Central memory CD8-positive, alpha-beta T cell (primary cell): ENCODE results near the gene LRRC57.

ENCODE experiments used
- ATAC-seq: fragments of 150-1000 bp; cut with Tn5 transposase; replicated peaks from 2 replicates; pipeline ENCODE4 v1.10.0; 2022; ENCODE audit warnings: mild to moderate bottlenecking, moderate FRiP score, moderate number of reproducible peaks; ENCODE audit not compliant: poor library complexity, severe bottlenecking; ENCODE audit errors: extremely low read depth
- DNase-seq, 2 donors: peaks; one replicate each; pipeline ENCODE4 v3.0.0; 2021; ENCODE audit warnings: low spot score in 2 of 2
- H3K27ac Mint-ChIP-seq: one replicate; pipeline ENCODE4 v1.8.0; 2022; ENCODE audit warnings: low read depth, mild to moderate bottlenecking, moderate library complexity, mixed read lengths
- H3K27me3 Mint-ChIP-seq: one replicate; pipeline ENCODE4 v1.8.0; 2022; ENCODE audit warnings: mixed read lengths
- H3K36me3 Mint-ChIP-seq: one replicate; pipeline ENCODE4 v1.8.0; 2022; ENCODE audit warnings: mild to moderate bottlenecking, moderate library complexity, mixed read lengths; ENCODE audit not compliant: insufficient read depth
- H3K4me1 Mint-ChIP-seq: one replicate; pipeline ENCODE4 v1.8.0; 2022; ENCODE audit warnings: mixed read lengths
- H3K4me3 Mint-ChIP-seq: one replicate; pipeline ENCODE4 v1.8.0; 2022; ENCODE audit warnings: mild to moderate bottlenecking, moderate library complexity, mixed read lengths
- H3K9me3 Mint-ChIP-seq: one replicate; pipeline ENCODE4 v1.8.0; 2022; ENCODE audit warnings: mixed read lengths

Gene LRRC57

DNA sequence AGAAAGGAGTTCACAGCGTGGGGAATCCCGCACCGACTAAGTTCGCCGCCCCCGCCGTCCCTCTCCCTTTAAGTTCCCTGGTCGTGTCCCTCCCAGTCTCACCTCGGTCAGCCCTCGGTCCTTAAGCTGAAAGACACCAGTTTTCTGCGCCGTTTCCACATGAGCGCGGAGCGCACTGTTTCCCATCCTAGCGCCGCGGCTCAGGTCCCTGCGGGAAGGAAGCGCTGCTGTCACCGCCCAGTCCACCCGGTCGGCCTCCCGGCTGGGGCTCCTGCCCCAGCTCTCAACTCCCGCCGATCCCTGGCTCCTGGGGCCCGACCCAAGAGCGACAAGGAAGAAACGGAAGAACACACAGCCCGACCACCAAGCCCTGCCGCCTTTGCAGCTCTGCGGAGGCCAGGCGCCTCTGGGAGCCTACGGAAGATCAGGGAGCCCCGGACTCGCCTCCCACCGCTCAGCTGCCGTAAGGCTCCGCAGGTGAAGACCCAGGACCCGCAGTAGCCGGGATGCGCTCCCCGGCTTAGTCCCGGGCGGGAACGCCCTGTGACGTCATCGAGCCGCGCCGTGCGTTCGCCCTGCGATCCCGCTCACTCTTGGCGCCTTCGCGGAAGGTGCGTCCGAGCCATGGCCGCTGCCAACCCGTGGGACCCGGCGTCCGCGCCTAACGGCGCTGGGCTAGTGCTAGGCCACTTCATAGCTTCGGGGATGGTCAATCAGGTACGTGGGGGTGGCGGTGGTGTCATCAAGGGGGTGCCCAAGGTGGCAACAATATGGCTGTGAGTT is at the start of gene LRRC57, which contains the start of gene HAUS2:
TSS of gene LRRC57 (minus strand) at position 545 of the 783 bp plus-strand sequence. CDS start at position 186, 359 bp downstream.
TSS of gene HAUS2 (plus strand) at position 590 of the 783 bp plus-strand sequence. CDS start at position 625, 35 bp downstream.
- H3K27me3 Mint-ChIP-seq: no peaks in the 10 kb centered on the region
- DNase-seq (peak; percentile 76 to 79), ATAC-seq (peak; percentile 80)
- H3K4me1 Mint-ChIP-seq: peaks cover 42% of the 10 kb centered on the region
- H3K27ac Mint-ChIP-seq: peak within 1 kb of the TSS; percentile 97
- H3K9me3 Mint-ChIP-seq: no peaks in the 10 kb centered on the region
- H3K36me3 Mint-ChIP-seq: peaks cover 27% of the 10 kb centered on the region
- peak within 1 kb of the TSS; percentile 90 for H3K4me3 Mint-ChIP-seq

DNA sequence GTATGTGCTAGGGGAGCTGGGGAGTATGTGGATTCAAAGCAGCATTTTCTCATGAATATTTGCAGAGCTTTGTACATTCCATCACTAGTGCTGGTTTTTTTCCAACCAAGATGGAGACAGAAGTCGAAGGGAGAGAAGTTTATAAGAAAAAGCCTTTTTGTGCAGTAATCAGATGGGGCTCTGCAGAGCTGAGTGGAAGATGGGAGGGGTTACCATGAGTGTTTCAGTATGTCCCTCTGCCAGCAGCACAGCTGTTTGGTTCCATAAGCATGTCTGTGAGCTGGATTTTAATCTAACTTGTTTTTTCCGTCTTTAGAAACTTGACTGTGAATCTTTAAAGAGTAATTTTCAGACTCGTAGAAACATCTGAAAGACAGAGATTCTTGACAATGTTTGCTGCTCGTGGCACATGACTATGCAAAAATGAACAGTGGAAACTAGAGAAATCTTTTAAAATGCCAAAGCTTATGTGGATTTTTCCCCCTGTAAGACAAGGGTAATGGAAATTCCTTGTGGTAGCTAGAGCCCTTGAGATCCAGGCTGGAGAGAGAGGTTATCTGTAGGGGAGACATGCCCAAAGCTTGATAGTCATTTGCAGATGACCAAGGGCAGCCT is 47.1 kb upstream of the LRRC57 start:
- no peaks in the 10 kb centered on the region for H3K27me3 Mint-ChIP-seq
- no peak overlapping the region for H3K27ac Mint-ChIP-seq
- ATAC-seq (no peak), DNase-seq (no peak)
- H3K9me3 Mint-ChIP-seq: no peaks in the 10 kb centered on the region
- no peaks in the 10 kb centered on the region for H3K4me1 Mint-ChIP-seq
- H3K36me3 Mint-ChIP-seq: peaks cover 2% of the 10 kb centered on the region
- H3K4me3 Mint-ChIP-seq: no peak overlapping the region

DNA sequence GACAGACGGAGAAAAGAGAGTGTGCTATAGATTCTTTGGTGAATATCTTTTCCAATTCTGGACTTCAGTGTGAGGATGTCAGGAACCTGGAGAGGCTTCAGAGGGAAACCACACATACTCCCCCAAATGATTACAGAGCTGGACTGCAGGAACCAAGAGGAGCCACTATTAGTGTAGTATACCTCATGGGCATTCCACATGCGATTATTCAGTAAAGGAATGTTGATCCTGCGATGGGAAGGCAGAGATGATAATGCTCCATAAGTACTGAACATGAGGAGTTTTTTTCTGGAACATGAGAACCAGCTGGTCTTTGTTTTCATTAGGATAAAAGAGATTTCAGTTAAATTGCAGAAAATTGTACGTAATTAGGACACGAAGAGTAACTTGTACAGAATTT is 45.5 kb upstream of the LRRC57 start:
- Mint-ChIP-seq H3K36me3 (peaks cover 2% of the 10 kb centered on the region), H3K4me1 (no peaks in the 10 kb centered on the region), H3K27me3 (no peaks in the 10 kb centered on the region), H3K4me3 (no peak overlapping the region), H3K27ac (no peak overlapping the region), H3K9me3 (no peaks in the 10 kb centered on the region)
- DNase-seq: no peak
- no peak for ATAC-seq

DNA sequence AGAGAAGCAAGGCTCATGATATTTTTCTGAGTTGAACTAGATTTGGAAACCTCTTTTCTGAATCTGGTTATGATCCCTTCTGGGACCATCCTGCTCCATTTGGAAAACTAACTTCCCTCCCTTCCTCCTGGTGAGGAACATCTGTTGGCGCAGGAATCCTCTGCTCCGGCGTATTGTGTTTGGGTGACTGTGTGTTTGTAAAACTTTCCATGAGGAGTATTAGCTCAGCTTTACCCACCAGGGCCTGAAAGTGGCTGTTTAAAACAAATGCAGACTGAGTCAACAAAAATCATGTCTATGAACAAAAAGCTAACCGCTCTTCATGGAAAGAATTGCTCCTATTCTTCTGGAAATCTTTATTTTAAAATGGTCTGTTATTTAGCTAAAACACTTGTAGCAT is 44.5 kb upstream of the LRRC57 start:
- no peak for DNase-seq
- H3K4me1 Mint-ChIP-seq: no peaks in the 10 kb centered on the region
- H3K27me3 Mint-ChIP-seq: no peaks in the 10 kb centered on the region
- no peaks in the 10 kb centered on the region for H3K9me3 Mint-ChIP-seq
- ATAC-seq: no peak
- H3K36me3 Mint-ChIP-seq: peaks cover 2% of the 10 kb centered on the region
- no peak overlapping the region for H3K27ac Mint-ChIP-seq
- H3K4me3 Mint-ChIP-seq: no peak overlapping the region

DNA sequence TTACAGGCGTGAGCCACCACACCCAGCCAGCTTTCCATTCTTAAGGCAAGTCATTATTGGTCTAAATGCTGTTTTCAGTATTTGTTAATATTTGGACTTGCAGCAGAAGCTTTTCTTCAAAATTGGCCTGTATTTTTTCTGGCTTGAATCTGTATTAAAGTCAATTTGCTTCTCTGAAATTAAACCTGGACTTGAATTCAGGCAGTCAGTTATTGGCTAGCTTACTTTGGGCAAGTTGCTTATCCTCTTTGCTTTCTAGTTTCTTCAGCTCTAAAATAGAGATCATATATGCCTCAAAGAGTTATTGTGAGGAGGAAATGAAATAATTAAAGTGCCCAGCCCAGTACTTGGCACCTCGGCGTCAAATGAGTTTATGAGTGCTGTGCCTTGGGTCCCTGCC is 44.1 kb upstream of the LRRC57 start:
- ATAC-seq: no peak
- H3K36me3 Mint-ChIP-seq: peaks cover 2% of the 10 kb centered on the region
- H3K4me1 Mint-ChIP-seq: no peaks in the 10 kb centered on the region

DNA sequence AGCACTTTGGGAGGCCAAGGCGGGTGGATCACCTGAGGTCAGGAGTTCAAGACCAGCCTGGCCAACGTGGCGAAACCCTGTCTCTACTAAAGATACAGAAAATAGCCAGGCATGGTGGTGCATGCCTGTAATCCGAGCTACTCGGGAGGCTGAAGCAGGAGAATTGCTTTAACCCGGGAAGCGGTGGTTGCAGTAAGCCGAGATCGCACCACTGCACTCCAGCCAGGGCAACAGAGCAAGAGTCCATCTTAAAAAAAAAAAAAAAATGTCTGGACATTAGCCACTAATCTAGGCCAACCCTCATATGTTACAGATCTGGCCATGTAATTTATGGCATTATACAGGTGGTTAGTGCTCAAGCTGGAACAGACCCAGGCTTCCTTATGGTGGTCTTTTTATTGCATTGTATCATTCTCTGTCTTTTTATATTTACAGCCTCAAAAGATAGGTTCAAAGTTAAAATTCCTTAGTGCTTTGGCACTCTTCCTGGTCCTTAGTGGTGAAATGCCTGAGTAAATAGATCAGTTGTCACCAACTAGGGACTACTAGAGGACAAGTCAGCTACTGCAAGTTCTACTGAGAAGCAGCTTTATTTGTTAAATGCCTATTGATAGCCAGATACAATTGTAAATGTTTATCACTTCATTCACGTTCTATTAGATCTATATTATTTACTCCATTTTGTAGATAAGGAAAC is 42.8 kb upstream of the LRRC57 start:
- Mint-ChIP-seq H3K4me1 (no peaks in the 10 kb centered on the region), H3K4me3 (no peak overlapping the region), H3K36me3 (peaks cover 2% of the 10 kb centered on the region), H3K27ac (no peak overlapping the region), H3K9me3 (no peaks in the 10 kb centered on the region), H3K27me3 (no peaks in the 10 kb centered on the region)
- ATAC-seq (no peak), DNase-seq (no peak)

More for the DNA sequence above, 44.1 kb upstream of the LRRC57 start:
- Mint-ChIP-seq H3K4me3 (no peak overlapping the region), H3K9me3 (no peaks in the 10 kb centered on the region), H3K27ac (no peak overlapping the region), H3K27me3 (no peaks in the 10 kb centered on the region)
- DNase-seq: no peak

DNA sequence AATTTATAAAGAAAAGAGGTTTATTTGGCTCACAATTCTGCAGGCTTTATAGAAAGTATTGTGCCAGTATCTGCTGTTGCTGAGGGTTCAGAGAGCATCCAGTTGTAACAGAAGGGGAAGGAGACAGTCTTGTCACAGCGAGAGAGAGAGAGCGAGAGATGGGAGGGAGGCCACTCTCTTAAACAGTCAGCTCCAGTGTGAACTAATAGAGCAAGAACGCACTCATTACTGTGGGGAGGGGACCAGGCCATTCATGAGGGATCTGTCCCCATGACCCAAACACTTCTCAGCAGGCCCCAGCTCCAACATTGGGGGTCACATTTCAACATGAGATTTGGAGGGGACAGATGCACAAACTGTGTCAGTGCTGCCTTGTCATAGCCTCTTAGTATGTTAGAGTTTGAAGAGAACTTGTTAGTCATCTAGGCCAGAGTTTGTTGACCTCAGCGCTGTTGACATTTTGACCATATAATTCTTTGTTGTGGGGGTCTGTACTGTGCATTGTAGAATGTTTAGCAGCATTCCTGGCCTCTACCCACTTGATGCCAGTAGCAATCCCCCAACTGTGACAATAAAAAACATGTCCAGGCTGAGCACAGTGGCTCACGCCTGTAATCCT is 42.1 kb upstream of the LRRC57 start:
- Mint-ChIP-seq H3K4me1 (no peaks in the 10 kb centered on the region), H3K27ac (no peak overlapping the region), H3K27me3 (no peaks in the 10 kb centered on the region), H3K36me3 (peaks cover 2% of the 10 kb centered on the region), H3K4me3 (no peak overlapping the region), H3K9me3 (no peaks in the 10 kb centered on the region)
- DNase-seq (no peak), ATAC-seq (no peak)

DNA sequence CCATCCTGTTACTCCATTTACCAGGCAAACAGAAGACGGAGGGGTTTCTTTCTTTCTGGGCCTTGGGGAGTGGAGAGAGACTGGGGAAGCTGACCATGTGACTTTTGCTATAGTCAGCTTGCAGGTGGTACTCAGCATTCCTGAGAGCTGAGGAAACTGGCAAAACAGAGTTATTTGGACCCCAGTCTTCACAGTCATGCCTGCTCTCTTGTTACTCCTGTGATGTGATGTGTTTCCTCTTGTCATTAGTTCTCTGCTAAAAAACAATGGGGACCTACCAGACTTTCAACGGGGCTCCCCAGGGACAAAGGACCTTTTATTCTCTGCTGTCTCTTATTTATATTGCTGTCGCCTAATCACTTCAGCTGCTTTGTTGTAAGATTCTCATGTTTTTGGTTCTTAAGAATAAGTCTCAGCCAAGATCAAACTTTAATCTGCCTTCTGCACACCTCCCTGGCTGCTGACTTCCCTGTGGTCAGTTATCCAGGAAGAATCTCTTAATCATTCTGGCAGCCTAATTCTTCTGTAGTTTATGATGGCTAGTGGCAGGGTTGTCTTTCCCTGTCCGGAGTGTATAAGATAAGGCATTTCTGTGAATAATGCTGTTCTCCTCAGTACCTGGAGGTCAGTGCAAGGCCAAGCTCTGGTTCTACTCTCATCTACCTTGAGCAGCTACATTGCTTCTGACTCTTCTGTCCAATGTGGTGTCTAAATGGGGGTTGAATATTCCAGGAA is 35.6 kb upstream of the LRRC57 start:
- no peak overlapping the region for H3K27ac Mint-ChIP-seq

DNA sequence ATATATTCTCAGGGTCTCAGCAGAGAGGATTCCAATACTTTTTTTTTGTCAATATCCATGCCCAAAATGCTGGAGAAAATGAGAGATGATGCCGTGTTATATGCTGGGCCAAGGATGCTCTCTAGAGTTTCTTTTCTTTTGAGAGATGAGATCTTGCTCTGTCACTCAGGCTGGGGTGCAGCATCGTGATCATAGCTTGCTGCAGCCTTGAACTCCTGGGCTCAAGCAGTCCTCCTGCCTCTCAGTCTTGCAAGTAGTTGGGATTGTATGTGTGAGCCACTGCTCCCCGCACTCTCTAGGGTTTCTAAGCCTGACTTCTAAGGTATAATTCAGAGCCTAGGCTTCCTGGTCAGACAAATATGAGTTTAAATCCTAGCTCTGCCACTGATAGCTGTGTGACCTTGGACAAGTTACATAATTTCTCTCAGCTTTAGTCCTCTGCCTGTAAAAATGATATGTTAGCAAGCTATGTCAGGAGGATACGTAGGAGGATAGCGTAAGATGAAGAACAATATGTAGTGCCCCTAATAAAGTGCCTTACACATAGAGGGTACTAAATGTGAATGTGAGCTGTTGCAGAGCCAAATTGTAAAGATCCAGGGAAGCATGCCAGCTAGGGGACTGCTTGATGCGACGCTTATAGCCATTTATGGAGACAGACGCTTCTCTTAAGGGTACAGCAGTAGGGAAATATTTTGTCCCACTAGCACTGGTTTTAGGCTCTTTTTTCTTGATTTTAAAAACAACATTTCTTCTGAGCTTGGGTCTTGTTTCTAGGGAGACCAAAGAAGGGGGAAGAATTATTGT is 34.2 kb upstream of the LRRC57 start:
- H3K4me3 Mint-ChIP-seq: no peak overlapping the region
- no peaks in the 10 kb centered on the region for H3K27me3 Mint-ChIP-seq
- DNase-seq (no peak), ATAC-seq (no peak)
- peaks cover 22% of the 10 kb centered on the region for H3K4me1 Mint-ChIP-seq
- H3K9me3 Mint-ChIP-seq: no peaks in the 10 kb centered on the region
- H3K36me3 Mint-ChIP-seq: no peaks in the 10 kb centered on the region
- no peak overlapping the region for H3K27ac Mint-ChIP-seq

More for the DNA sequence above, 35.6 kb upstream of the LRRC57 start:
- DNase-seq (no peak), ATAC-seq (no peak)
- peaks cover 22% of the 10 kb centered on the region for H3K4me1 Mint-ChIP-seq
- H3K27me3 Mint-ChIP-seq: no peaks in the 10 kb centered on the region
- H3K36me3 Mint-ChIP-seq: no peaks in the 10 kb centered on the region
- no peak overlapping the region for H3K4me3 Mint-ChIP-seq
- no peaks in the 10 kb centered on the region for H3K9me3 Mint-ChIP-seq

DNA sequence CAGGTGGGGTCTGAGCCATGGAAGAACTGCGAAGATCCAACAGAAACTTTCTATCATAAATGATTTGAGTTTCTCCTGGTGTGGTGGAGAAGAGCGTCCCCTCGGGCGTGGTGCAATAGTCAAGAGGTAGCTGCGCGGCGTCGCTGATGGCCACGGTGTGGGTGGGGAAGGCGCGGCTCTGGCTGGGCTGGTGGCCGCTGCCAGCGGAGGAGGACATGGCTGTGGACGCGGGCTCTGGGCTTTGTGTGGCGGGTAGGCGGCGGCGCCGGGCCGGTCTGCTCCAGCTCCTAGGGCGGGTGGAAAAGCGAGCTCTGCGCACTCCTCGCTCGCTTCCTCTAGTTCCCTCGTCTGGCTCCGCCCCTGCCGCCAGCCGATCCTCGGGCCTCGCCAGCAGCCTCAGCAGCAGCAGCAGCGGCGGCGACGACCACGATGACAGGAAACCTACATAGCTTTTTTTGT is 32.7 kb upstream of the LRRC57 start:
- H3K36me3 Mint-ChIP-seq: no peaks in the 10 kb centered on the region
- DNase-seq (peak; percentile 58 to 62), ATAC-seq (peak; percentile 98)
- peaks cover 28% of the 10 kb centered on the region for H3K4me1 Mint-ChIP-seq
- H3K4me3 Mint-ChIP-seq: peak overlapping the region; percentile 90
- peak overlapping the region; percentile 90 for H3K27ac Mint-ChIP-seq
- no peaks in the 10 kb centered on the region for H3K9me3 Mint-ChIP-seq
- no peaks in the 10 kb centered on the region for H3K27me3 Mint-ChIP-seq

DNA sequence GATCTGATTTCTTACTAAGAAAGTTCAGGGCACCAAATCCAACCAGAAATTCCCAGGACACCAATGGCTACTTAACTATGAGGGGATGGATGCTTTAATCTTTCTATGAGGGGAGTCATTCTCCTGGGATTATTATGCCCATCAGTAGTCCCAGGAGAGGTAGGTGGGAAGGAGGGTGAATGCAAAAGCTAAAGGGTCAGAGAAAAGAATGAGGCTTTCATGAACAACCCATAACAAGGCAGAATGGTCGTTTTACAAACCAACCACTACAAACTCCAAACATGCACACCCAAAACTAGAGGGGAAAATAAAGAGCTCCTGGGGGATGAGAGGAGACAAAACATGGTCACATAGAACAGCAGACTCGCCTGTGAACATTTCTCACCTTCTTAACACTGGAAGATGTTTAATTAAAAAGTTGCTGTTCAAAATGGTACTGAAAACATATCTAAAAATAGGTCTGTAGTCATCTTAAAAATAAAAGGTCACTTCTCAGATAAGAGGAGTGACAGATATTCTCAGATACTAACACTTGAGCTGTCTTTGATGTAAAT is 30.5 kb upstream of the LRRC57 start:
- no peaks in the 10 kb centered on the region for H3K9me3 Mint-ChIP-seq
- no peak overlapping the region for H3K4me3 Mint-ChIP-seq
- H3K4me1 Mint-ChIP-seq: peaks cover 35% of the 10 kb centered on the region
- no peak for DNase-seq
- no peak for ATAC-seq
- H3K27ac Mint-ChIP-seq: no peak overlapping the region
- no peaks in the 10 kb centered on the region for H3K27me3 Mint-ChIP-seq
- H3K36me3 Mint-ChIP-seq: no peaks in the 10 kb centered on the region
